Neural cell (in vitro differentiated cells): ENCODE data around the gene HYOU1. TPM values are rescaled to one million over a fixed set of nuclear protein-coding genes. Genes with fewer than 3 reads are reported as not detected.
"Not testable (repeated sequence)": the region's sequence is repeated elsewhere in the genome, so short reads cannot be mapped to it uniquely, and the experiment has no call there.

Experiments
- H2AFZ ChIP-seq: fragments of 200-600, 300-800 bp; sonication (generic), shearing (Covaris generic); 2 replicates; pipeline ENCODE4 v1.6.0; 2014; ENCODE audit warnings: low read depth, mild to moderate bottlenecking, antibody characterized with exemption, low read length, moderate library complexity
- H3F3A ChIP-seq: fragments of 200-600 bp; shearing (Covaris generic); 2 replicates; pipeline ENCODE4 v1.6.1; 2016; ENCODE audit warnings: mild to moderate bottlenecking, moderate library complexity, mixed read lengths, antibody characterized with exemption, low read length; ENCODE audit not compliant: insufficient read depth, poor library complexity, severe bottlenecking
- H3K27ac ChIP-seq: fragments of 200-600, 300-800 bp; sonication (generic), shearing (Covaris generic); 2 replicates; pipeline ENCODE4 v1.5.1; 2014; ENCODE audit warnings: mild to moderate bottlenecking, low read length, moderate library complexity
- H3K27me3 ChIP-seq: fragments of 300-800, 200-600 bp; sonication (generic), shearing (Covaris generic); 2 replicates; pipeline ENCODE4 v1.6.0; 2014; ENCODE audit warnings: mild to moderate bottlenecking, low read depth, low read length, moderate library complexity; ENCODE audit not compliant: insufficient read depth
- H3K36me3 ChIP-seq: fragments of 300-800, 200-600 bp; sonication (generic), shearing (Covaris generic); 2 replicates; pipeline ENCODE4 v1.5.1; 2014; ENCODE audit warnings: mild to moderate bottlenecking, antibody characterized with exemption, low read length, moderate library complexity; ENCODE audit not compliant: insufficient read depth
- H3K4me2 ChIP-seq: fragments of 300-800, 200-600 bp; sonication (generic), shearing (Covaris generic); 2 replicates; pipeline ENCODE4 v1.6.0; 2014; ENCODE audit warnings: mild to moderate bottlenecking, low read length
- H3K4me3 ChIP-seq: fragments of 300-800, 200-600 bp; sonication (generic), shearing (Covaris generic); 2 replicates; pipeline ENCODE4 v1.5.1; 2014; ENCODE audit warnings: mild to moderate bottlenecking, low read length, moderate library complexity
- H3K79me2 ChIP-seq: fragments of 200-600 bp; shearing (Covaris generic); replicated peaks from 2 replicates; pipeline ENCODE4 v1.6.0; 2014; ENCODE audit warnings: mild to moderate bottlenecking, low read length, moderate library complexity; ENCODE audit not compliant: insufficient read depth
- H3K9ac ChIP-seq: fragments of 300-800, 200-600 bp; sonication (generic), shearing (Covaris generic); 2 replicates; pipeline ENCODE4 v1.6.1; 2016; ENCODE audit warnings: mild to moderate bottlenecking, low read length, mixed read lengths
- H3K9me2 ChIP-seq: fragments of 200-600 bp; shearing (Covaris generic); 2 replicates; pipeline ENCODE4 v1.6.1; 2016; ENCODE audit warnings: mild to moderate bottlenecking, low read length, mixed read lengths; ENCODE audit not compliant: insufficient read depth
- H3K9me3 ChIP-seq: fragments of 200-600, 300-800 bp; sonication (generic), shearing (Covaris generic); 2 replicates; pipeline ENCODE4 v1.6.1; 2016; ENCODE audit warnings: mild to moderate bottlenecking, mixed run types, low read length, moderate library complexity, mixed read lengths
- H4K20me1 ChIP-seq: fragments of 200-600 bp; shearing (Covaris generic); 2 replicates; pipeline ENCODE4 v1.6.1; 2016; ENCODE audit warnings: mild to moderate bottlenecking, mixed run types; ENCODE audit not compliant: insufficient read depth
- CTCF ChIP-seq: fragments of 450-650 bp; IDR thresholded peaks from 2 replicates; pipeline ENCODE4 v1.5.1; 2014; ENCODE audit warnings: antibody characterized with exemption, mild to moderate bottlenecking, moderate library complexity; ENCODE audit not compliant: poor library complexity, severe bottlenecking
- EP300 ChIP-seq: fragments of 450-650 bp; conservative IDR thresholded peaks from 2 replicates; pipeline ENCODE4 v1.6.1; 2014; ENCODE audit warnings: antibody characterized with exemption, mild to moderate bottlenecking, moderate library complexity; ENCODE audit not compliant: poor library complexity, severe bottlenecking
- EZH2 ChIP-seq: fragments of 200-600, 300-800 bp; shearing (Covaris generic), sonication (generic); IDR thresholded peaks from 2 replicates; pipeline ENCODE4 v1.6.1; 2014; ENCODE audit warnings: antibody characterized with exemption, low read length, borderline replicate concordance, mild to moderate bottlenecking; ENCODE audit not compliant: insufficient read depth, poor library complexity, severe bottlenecking
- MXI1 ChIP-seq: fragments of 450-650 bp; conservative IDR thresholded peaks from 2 replicates; pipeline ENCODE4 v1.6.1; 2014; ENCODE audit warnings: antibody characterized with exemption, mild to moderate bottlenecking; ENCODE audit not compliant: poor library complexity, severe bottlenecking
- POLR2AphosphoS5 ChIP-seq: IDR thresholded peaks from 2 replicates; pipeline ENCODE4 v1.6.1; 2012
- RAD21 ChIP-seq: fragments of 450-650 bp; conservative IDR thresholded peaks from 2 replicates; pipeline ENCODE4 v1.6.1; 2014; ENCODE audit warnings: antibody characterized with exemption, mild to moderate bottlenecking, moderate library complexity
- SMC3 ChIP-seq: fragments of 450-650 bp; conservative IDR thresholded peaks from 2 replicates; pipeline ENCODE4 v1.6.1; 2014; ENCODE audit warnings: antibody characterized with exemption, mild to moderate bottlenecking, moderate library complexity; ENCODE audit not compliant: poor library complexity
- TAF1 ChIP-seq: IDR thresholded peaks from 2 replicates; pipeline ENCODE4 v1.6.1; 2012; ENCODE audit warnings: low read depth
- polyA plus RNA-seq: library from polyadenylated mRNA; depleted of rRNA; stranded (reverse); fragments of >200 nt; gene quantifications from 2 replicates; pipeline ENCODE4 v1.2.3, GENCODE V29; 2014
- TF ChIP-seq, protein P1 (sequence below): IDR thresholded peaks from 2 replicates; pipeline ENCODE4 v1.6.1; 2012; ENCODE audit warnings: borderline replicate concordance

HYOU1 gene
- polyA plus RNA-seq, 1 donor from 2014 or later = 68.4 TPM

DNA sequence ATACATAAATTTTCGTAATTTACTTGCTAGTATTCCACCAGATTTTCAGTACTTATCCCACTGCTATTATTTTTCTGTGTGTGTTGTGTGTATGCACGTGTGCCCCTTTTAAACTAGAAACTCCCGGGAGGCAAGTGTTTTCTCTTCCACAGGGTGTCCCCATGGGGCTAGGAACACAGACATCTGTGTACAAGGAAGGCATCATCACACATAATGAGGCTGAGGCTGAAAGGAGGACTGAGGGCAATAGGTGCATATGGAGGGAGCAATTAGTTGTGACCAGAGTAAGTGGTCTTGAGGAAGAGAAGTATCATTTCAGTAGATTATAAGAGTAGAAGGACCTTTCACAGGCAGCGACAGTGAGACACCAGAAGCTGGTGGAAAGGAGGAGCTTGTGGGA is 46.8 kb upstream of the HYOU1 start:
- Histone ChIP-seq H3K9me3 (no peaks in the 10 kb centered on the region), H3K9me2 (no peaks in the 10 kb centered on the region), H3K36me3 (no peaks in the 10 kb centered on the region), H3K27me3 (no peaks in the 10 kb centered on the region), H3K79me2 (no peaks in the 10 kb centered on the region), H3K9ac (no peak overlapping the region), H3K4me2 (no peak overlapping the region), H2AFZ (no peak overlapping the region), H3K27ac (no peak overlapping the region), H3K4me3 (no peak overlapping the region), H3F3A (no peaks in the 10 kb centered on the region), H4K20me1 (no peaks in the 10 kb centered on the region)
- TF ChIP-seq MXI1 = no peak
- no peak for TF ChIP-seq EP300
- TF ChIP-seq POLR2AphosphoS5 = no peak
- TF ChIP-seq CTCF = no peak
- TF ChIP-seq, protein P1, sequence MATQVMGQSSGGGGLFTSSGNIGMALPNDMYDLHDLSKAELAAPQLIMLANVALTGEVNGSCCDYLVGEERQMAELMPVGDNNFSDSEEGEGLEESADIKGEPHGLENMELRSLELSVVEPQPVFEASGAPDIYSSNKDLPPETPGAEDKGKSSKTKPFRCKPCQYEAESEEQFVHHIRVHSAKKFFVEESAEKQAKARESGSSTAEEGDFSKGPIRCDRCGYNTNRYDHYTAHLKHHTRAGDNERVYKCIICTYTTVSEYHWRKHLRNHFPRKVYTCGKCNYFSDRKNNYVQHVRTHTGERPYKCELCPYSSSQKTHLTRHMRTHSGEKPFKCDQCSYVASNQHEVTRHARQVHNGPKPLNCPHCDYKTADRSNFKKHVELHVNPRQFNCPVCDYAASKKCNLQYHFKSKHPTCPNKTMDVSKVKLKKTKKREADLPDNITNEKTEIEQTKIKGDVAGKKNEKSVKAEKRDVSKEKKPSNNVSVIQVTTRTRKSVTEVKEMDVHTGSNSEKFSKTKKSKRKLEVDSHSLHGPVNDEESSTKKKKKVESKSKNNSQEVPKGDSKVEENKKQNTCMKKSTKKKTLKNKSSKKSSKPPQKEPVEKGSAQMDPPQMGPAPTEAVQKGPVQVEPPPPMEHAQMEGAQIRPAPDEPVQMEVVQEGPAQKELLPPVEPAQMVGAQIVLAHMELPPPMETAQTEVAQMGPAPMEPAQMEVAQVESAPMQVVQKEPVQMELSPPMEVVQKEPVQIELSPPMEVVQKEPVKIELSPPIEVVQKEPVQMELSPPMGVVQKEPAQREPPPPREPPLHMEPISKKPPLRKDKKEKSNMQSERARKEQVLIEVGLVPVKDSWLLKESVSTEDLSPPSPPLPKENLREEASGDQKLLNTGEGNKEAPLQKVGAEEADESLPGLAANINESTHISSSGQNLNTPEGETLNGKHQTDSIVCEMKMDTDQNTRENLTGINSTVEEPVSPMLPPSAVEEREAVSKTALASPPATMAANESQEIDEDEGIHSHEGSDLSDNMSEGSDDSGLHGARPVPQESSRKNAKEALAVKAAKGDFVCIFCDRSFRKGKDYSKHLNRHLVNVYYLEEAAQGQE = no peak
- no peak for TF ChIP-seq TAF1
- TF ChIP-seq EZH2 = no peak
- no peak for TF ChIP-seq RAD21
- TF ChIP-seq SMC3 = no peak

DNA sequence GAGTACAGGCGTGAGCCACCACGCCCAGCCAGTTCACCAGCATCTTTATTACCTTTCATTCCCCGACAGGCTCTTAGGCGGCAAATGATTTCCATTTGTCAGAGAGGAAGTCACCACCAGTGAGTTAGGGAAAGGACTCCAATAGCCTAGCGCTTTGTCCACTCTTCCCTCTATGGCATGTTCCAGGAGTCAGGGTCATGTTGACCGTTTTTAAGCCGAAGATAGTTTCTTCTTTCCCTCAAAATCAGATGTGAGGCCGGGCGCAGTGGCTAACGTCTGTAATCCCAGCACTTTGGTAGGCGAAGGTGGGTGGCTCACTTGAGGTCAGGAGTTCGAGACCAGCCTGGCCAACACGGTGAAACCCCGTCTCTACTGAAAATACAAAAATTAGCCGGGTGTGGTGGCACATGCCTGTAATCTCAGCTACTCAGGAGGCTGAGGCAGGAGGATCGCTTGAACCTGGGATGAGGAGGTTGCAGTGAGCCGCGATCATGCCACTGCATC is 46.2 kb upstream of the HYOU1 start:
- H3K27ac ChIP-seq = peak overlapping the region; percentile 90
- H3K9me2 ChIP-seq, H3K27me3 ChIP-seq, H3K79me2 ChIP-seq, H3K4me2 ChIP-seq, H3K9me3 ChIP-seq, H3F3A ChIP-seq, H4K20me1 ChIP-seq, H2AFZ ChIP-seq, H3K36me3 ChIP-seq: not testable (repeated sequence)
- H3K9ac ChIP-seq = peak overlapping the region; percentile 75
- peak overlapping the region; percentile 82 for H3K4me3 ChIP-seq

DNA sequence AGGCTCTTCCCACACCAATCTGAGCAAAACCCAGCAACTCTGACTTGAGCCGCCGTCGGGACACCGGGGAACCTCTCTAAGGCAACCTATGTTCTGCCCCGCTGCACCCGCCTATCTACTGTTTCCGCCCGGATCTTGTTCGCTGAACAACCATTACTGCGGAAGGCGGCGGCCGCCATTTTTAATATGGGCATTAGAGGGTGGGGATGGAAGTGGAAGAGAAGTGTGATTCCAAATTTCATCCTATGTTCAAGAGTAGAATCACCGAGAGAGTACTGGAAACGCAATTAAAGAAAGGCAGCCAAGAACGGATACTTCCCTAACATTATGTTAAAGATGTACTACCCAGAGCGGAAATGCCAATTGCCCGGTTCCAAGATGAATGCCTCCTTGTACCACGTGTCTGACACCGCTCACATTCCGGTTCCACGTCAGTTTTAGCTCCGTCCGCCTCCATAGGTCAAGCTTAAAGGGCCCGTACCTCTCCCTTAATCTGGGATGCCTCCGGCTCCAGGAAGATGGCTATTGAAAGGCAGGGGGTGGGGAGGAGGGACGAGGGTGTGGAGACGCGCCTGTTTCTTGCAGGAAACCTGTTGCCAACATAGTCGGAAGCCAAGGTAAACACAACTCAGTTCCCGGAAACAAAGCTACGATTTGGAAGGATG is 44.9 kb upstream of the HYOU1 start, which contains the start of gene DPAGT1:
DPAGT1 (minus strand) TSS at position 95 of the 665 bp plus-strand sequence. CDS start 198 bp downstream, outside the sequence.
- Histone ChIP-seq H3K27ac (peak within 1 kb of the TSS; percentile 90), H3K9ac (peak within 1 kb of the TSS; percentile 75), H4K20me1 (no peaks in the 10 kb centered on the region), H3K4me3 (peak within 1 kb of the TSS; percentile 82), H3F3A (no peaks in the 10 kb centered on the region), H3K79me2 (no peaks in the 10 kb centered on the region), H3K9me2 (no peaks in the 10 kb centered on the region), H3K36me3 (no peaks in the 10 kb centered on the region), H3K4me2 (peak within 1 kb of the TSS; percentile 88), H2AFZ (peak within 1 kb of the TSS; percentile 77), H3K9me3 (no peaks in the 10 kb centered on the region), H3K27me3 (no peaks in the 10 kb centered on the region)
- TF ChIP-seq SMC3 = no peak
- TF ChIP-seq, protein P1 = peak; percentile 24
- TF ChIP-seq MXI1 = peak; percentile 97
- no peak for TF ChIP-seq CTCF
- no peak for TF ChIP-seq EZH2
- TF ChIP-seq EP300 = peak; percentile 53
- TF ChIP-seq RAD21 = no peak
- TF ChIP-seq TAF1 = peak; percentile 55
- peak; percentile 26 for TF ChIP-seq POLR2AphosphoS5
